K562 (cell line): ENCODE measurements around the gene TAL1. TPM values are rescaled to one million over a fixed set of nuclear protein-coding genes. Genes with fewer than 3 reads are reported as not detected.
A peak's percentile ranks its signal among the peaks of the same experiment; 100 is the strongest.

Source experiments
- ADNP ChIP-seq: fragments of 200-800 bp; sonication (Bioruptor generic); IDR thresholded peaks from 2 replicates; pipeline ENCODE4 v1.6.1; 2016; ENCODE audit warnings: missing genetic modification characterization, missing compliant biosample characterization
- CBX8 ChIP-seq: fragments of 200-600 bp; sonication (generic); IDR thresholded peaks from 2 replicates; pipeline ENCODE4 v1.6.1; 2012; ENCODE audit warnings: borderline replicate concordance, mixed run types, low read depth, mild to moderate bottlenecking, moderate library complexity, mixed read lengths, low read length, control low read depth, inconsistent platforms; ENCODE audit not compliant: poor library complexity, severe bottlenecking; ENCODE audit errors: extremely low read depth
- CEBPG ChIP-seq, 3 experiments: fragments of 200-800 bp in 1 of 3; sonication (Bioruptor generic) in 1 of 3; sonication (generic) in 1 of 3; formaldehyde crosslinking in 1 of 3; IDR thresholded peaks in 2 of 3; conservative IDR thresholded peaks in 1 of 3; 2 replicates each; pipeline versions ENCODE4 v1.6.1 to v1.8.0; 2016 to 2022; ENCODE audit warnings: missing compliant biosample characterization in 2 of 3, missing genetic modification characterization in 2 of 3, mild to moderate bottlenecking in 1 of 3, missing genetic modification reagents in 1 of 3
- EZH2 ChIP-seq: IDR thresholded peaks from 2 replicates; pipeline ENCODE4 v1.6.1; 2012; ENCODE audit warnings: low read depth, mild to moderate bottlenecking, inconsistent platforms, low read length, borderline replicate concordance
- FIP1L1 ChIP-seq: fragments of 200-400 bp; formaldehyde crosslinking; IDR thresholded peaks from 2 replicates; pipeline ENCODE4 v1.6.1; 2018; ENCODE audit warnings: mild to moderate bottlenecking, low read depth, low read length; ENCODE audit not compliant: poor library complexity, severe bottlenecking
- FOSL1 ChIP-seq: fragments of 200-800 bp; sonication (Bioruptor generic); conservative IDR thresholded peaks from 2 replicates; pipeline ENCODE4 v1.6.1; 2016; ENCODE audit warnings: missing genetic modification characterization, missing compliant biosample characterization
- FOXJ3 ChIP-seq: sonication (generic); formaldehyde crosslinking; IDR thresholded peaks from 2 replicates; pipeline ENCODE4 v1.4.0; 2020; ENCODE audit warnings: mild to moderate bottlenecking, missing genetic modification reagents
- GTF2F1 ChIP-seq: IDR thresholded peaks from 2 replicates; pipeline ENCODE4 v1.6.1; 2011; ENCODE audit warnings: low read depth, low read length, improper control_type of control experiment
- HNRNPL ChIP-seq: fragments of 200-400 bp; formaldehyde crosslinking; IDR thresholded peaks from 2 replicates; pipeline ENCODE4 v1.6.1; 2017; ENCODE audit warnings: low read depth, mild to moderate bottlenecking, low read length
- IRF2 ChIP-seq: sonication (generic); formaldehyde crosslinking; IDR thresholded peaks from 2 replicates; pipeline ENCODE4 v1.8.1; 2022; ENCODE audit warnings: mild to moderate bottlenecking, missing genetic modification reagents
- JUN ChIP-seq, 2 experiments: sonication (generic) in 1 of 2; formaldehyde crosslinking in 1 of 2; IDR thresholded peaks; 2 replicates each; pipeline versions ENCODE4 v1.6.1 to v1.8.0; 2012 to 2022; ENCODE audit warnings: borderline replicate concordance in 2 of 2, mild to moderate bottlenecking in 2 of 2, improper control_type of control experiment in 1 of 2, low read depth in 1 of 2, low read length in 1 of 2, missing genetic modification reagents in 1 of 2
- MTA2 ChIP-seq: fragments of 450-650 bp; IDR thresholded peaks from 2 replicates; pipeline ENCODE4 v1.6.1; 2016; ENCODE audit warnings: low read depth
- NELFE ChIP-seq: IDR thresholded peaks from 2 replicates; pipeline ENCODE4 v1.6.1; 2011; ENCODE audit warnings: mild to moderate bottlenecking; ENCODE audit not compliant: insufficient read depth, insufficient read length
- NKRF ChIP-seq: fragments of 450-650 bp; IDR thresholded peaks from 2 replicates; pipeline ENCODE4 v1.6.1; 2016; ENCODE audit warnings: borderline replicate concordance
- NR2C1 ChIP-seq, 2 experiments: fragments of 450-650 bp; IDR thresholded peaks; 2 replicates each; pipeline ENCODE4 v1.6.1; 2017; ENCODE audit warnings: mild to moderate bottlenecking in 2 of 2, antibody characterized with exemption in 1 of 2, inconsistent platforms in 1 of 2, missing compliant biosample characterization in 1 of 2, missing genetic modification characterization in 1 of 2
- PHTF2 ChIP-seq: fragments of 250-450 bp; sonication (Bioruptor Pico); IDR thresholded peaks from 2 replicates; pipeline ENCODE4 v1.5.0; 2021; ENCODE audit warnings: mild to moderate bottlenecking
- PTTG1 ChIP-seq: fragments of 450-650 bp; IDR thresholded peaks from 2 replicates; pipeline ENCODE4 v1.6.1; 2016; ENCODE audit warnings: low read depth, mild to moderate bottlenecking, missing genetic modification characterization, missing compliant biosample characterization
- ZBTB33 ChIP-seq: sonication (generic); formaldehyde crosslinking; IDR thresholded peaks from 2 replicates; pipeline ENCODE4 v1.8.1; 2023; ENCODE audit warnings: mild to moderate bottlenecking, missing genetic modification reagents
- ZNF174 ChIP-seq: fragments of 250-450 bp; sonication (Bioruptor Pico); IDR thresholded peaks from 2 replicates; pipeline ENCODE4 v1.4.0; 2020; ENCODE audit warnings: mild to moderate bottlenecking
- ZNF239 ChIP-seq: fragments of 250-450 bp; sonication (Bioruptor Pico); IDR thresholded peaks from 2 replicates; pipeline ENCODE4 v1.4.0; 2020; ENCODE audit warnings: mild to moderate bottlenecking
- ZNF354B ChIP-seq: fragments of 250-450 bp; sonication (Bioruptor Pico); IDR thresholded peaks from 2 replicates; pipeline ENCODE4 v1.4.0; 2020
- ZNF449 ChIP-seq: fragments of 250-450 bp; sonication (Bioruptor Pico); IDR thresholded peaks from 2 replicates; pipeline ENCODE4 v1.8.0; 2022; ENCODE audit warnings: moderate library complexity, mild to moderate bottlenecking, inconsistent platforms
- ZNF57 ChIP-seq: fragments of 450-650 bp; formaldehyde crosslinking; IDR thresholded peaks from 2 replicates; pipeline ENCODE4 v1.4.0; 2020; ENCODE audit warnings: mild to moderate bottlenecking, moderate library complexity
- polyA plus RNA-seq, 8 experiments: library from polyadenylated mRNA; depleted of rRNA in 4 of 8; stranded (reverse) in 5 of 8; unstranded in 3 of 8; fragments of >200 nt; fragmentation: Nextera tagmentation in 2 of 8; fragmentation: Illumina TruSeq in 1 of 8; extraction: Ambion mirVana in 2 of 8; extraction: Trizol in 1 of 8; gene quantifications; 2 replicates each; pipeline versions ENCODE4 v1.2.1 to v1.2.3, GENCODE V29; 2011 to 2014; ENCODE audit warnings: inconsistent platforms in 1 of 8, missing spikeins in 1 of 8
- total RNA-seq, 7 experiments: library from RNA; depleted of rRNA in 6 of 7; stranded (reverse); fragments of >200 nt in 6 of 7; fragmentation: Illumina TruSeq in 2 of 7; extraction: Trizol in 2 of 7; gene quantifications; 2 replicates each; pipeline versions ENCODE4 v1.2.1 to v1.2.3, GENCODE V29; 2011 to 2021; ENCODE audit warnings: low replicate concordance in 1 of 7

TAL1 gene
- total and polyA plus RNA-seq, 9 of the 15 experiments (the other 6 are each of a cell fraction or from before 2014, with no cell fraction given) = 18.5 to 106 (median 59.7) TPM

GRCh38 chr1:47180603-47181094 is 51.4 kb downstream of the TAL1 start (continued):
- TF ChIP-seq NKRF (peak; percentile 82; the same call in 1 of the 2 replicates), CBX8 (no peak), FOSL1 (no peak), PTTG1 (tag) (no peak), NR2C1 (IDR thresholded peaks at IDR 0.05) (no peak), NR2C1 (tag; IDR thresholded peaks at IDR 0.05) (no peak), HNRNPL (no peak), CEBPG (CRISPR knock-in tag; IDR thresholded peaks at IDR 0.05) (no peak), CEBPG (tag; conservative IDR thresholded peaks at IDR 0.05 in 1 of 2, IDR thresholded peaks at IDR 0.05 in 1 of 2) (no peak), FIP1L1 (no peak), ZNF57 (CRISPR knock-in tag) (no peak), NELFE (no peak), ZNF354B (CRISPR knock-in tag) (no peak), JUN (IDR thresholded peaks at IDR 0.05; ENCODE audit: borderline replicate concordance, low read depth, low read length) (no peak), JUN (CRISPR knock-in tag; IDR thresholded peaks at IDR 0.05; ENCODE audit: borderline replicate concordance) (no peak), PHTF2 (no peak), ZNF174 (CRISPR knock-in tag) (no peak), ZNF449 (CRISPR knock-in tag) (no peak), GTF2F1 (no peak), ZNF239 (no peak), ZBTB33 (CRISPR knock-in tag) (no peak), EZH2 (no peak), ADNP (peak; percentile 79), FOXJ3 (no peak), MTA2 (no peak), IRF2 (CRISPR knock-in tag) (no peak)
